Fibroblast of the aortic adventitia (primary cell): Measurements from ENCODE around the gene KLHL25. TPM values are rescaled to one million over a fixed set of nuclear protein-coding genes. Genes with fewer than 3 reads are reported as not detected.
A peak's percentile ranks its signal among the peaks of the same experiment; 100 is the strongest.

Experiments used
- DNase-seq: peaks from one replicate; pipeline ENCODE4 v3.0.0-alpha.2; 2010; ENCODE audit warnings: low read depth
- H3K4me3 ChIP-seq: 2 replicates; pipeline ENCODE4 v1.5.1; 2011; ENCODE audit warnings: low read depth, mild to moderate bottlenecking, control low read depth, low read length, moderate library complexity
- CTCF ChIP-seq: IDR thresholded peaks from 2 replicates; pipeline ENCODE4 v1.5.1; 2011; ENCODE audit warnings: mild to moderate bottlenecking, low read length, control low read depth, inconsistent platforms; ENCODE audit not compliant: insufficient read depth
- total RNA-seq: library from RNA; depleted of rRNA; stranded (reverse); fragments of >200 nt; gene quantifications from 2 replicates; pipeline ENCODE4 v1.2.3, GENCODE V29; 2012; ENCODE audit warnings: low replicate concordance

The KLHL25 gene
- total RNA-seq, 1 donor, result 2.3 TPM

- H3K4me3 ChIP-seq, result peak overlapping the region; percentile 78
- DNase-seq, result no peak
- TF ChIP-seq CTCF, result no peak
These were observed 1.7 kb downstream of the KLHL25 start for GRCh38 chr15:85792912-85793590.

DNA sequence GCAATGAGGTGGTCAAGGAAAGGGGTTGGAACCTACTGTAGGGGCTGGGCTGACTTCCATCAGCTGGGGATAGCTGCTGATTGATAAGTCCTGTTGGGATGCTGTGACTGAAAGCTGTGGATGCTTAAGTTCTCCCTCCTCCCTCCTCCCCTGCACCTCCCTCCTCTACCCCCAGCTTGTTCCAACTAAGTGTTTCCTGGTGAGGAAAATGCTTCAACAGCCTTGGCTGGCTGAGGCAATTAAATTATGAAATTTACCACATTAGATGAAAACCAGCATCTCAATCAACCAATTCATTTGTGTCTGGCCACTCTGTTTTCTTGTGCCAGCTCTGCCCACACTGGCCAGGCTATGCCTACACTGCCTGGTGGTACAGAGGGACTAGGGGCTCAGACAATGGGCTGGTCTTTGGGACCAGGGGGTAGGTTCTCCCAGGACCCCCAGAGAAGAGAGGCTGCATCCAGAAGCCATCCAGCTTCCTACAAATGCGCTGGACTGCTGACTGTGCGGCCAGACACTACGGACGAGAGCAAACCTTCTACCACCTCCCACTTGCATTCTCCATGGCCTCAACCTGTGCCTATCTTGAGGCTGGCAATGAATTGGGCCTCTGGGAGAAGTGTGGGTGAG lies 2.5 kb downstream of the KLHL25 start:
- no peak overlapping the region for H3K4me3 ChIP-seq
- DNase-seq, result no peak
- TF ChIP-seq CTCF, result no peak

DNA sequence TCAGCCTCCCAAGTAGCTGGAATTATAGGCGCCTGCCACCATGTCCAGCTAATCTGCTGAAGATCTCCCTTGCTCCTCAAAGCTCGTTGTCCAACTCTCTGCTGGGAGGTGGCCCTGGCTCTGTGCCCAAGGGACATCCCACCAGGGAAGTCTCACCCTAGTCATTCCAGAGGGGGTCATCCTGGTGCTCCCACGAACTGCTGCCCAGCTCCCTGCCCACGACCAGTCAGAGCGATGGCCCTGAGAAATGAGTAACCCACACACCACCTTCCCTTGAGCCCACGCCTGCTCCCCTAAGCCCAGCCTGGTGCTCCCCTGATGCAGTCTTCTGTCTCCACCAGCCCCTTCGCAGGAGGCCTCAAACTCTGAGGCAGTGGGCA lies 5.2 kb downstream of the KLHL25 start:
- DNase-seq, result no peak
- no peak for TF ChIP-seq CTCF
- no peak overlapping the region for H3K4me3 ChIP-seq

DNA sequence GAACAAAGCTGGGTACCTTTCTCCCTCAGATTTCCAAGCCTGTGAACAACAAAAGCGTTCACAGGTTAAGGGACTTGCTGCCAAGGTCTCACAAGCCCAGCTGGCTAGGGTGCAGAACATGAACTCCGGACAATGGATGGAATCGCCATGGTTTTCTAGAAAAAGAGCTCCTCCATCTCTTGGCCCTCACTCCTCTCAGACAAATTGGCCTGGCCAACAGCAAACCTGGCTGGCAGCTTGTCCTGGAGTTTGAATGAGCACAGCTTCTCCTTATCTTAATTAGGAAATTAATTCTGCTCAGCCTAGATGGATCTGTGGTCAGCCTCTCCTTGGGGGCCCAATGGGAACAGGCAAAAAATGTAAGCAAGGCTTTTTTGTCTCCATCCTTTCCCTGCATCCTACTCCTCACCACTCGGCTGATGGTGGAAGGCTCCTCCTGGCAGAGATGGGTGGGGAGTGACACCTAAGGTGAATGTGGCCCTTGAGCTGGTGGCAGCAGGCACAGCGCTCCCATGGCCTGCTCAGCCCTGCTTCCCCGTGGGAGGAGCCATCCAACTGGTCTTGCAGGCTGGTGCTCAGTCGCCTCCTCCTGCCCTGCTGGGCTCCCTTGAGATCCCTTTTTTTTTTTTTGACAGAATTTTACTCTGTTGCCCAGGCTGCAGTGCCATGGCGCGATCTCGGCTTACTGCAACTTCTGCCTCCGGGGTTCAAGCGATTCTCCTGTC lies 5.8 kb downstream of the KLHL25 start:
- H3K4me3 ChIP-seq, result no peak overlapping the region
- no peak for DNase-seq
- no peak for TF ChIP-seq CTCF

DNA sequence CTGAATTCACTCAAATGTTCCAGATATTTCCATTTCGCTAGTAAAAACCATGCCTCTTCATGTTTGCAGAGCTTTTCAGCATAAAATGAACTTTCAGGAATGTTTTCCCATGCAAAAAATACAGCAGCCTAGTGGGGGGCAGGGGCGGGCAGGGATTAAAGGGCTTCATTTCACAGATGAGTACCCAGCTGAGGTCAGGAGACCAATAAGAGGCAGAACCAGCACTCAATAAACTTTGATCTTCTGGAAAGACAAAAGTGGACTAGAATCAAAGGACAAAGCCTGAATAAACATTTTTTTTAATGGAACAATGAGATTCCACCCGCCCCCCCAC lies 8.0 kb downstream of the KLHL25 start:
- no peak for TF ChIP-seq CTCF
- DNase-seq, result no peak
- no peak overlapping the region for H3K4me3 ChIP-seq

GRCh38 chr15:85785887-85786780 lies 8.6 kb downstream of the KLHL25 start:
- no peak overlapping the region for H3K4me3 ChIP-seq
- DNase-seq, result peak; percentile 35
- no peak for TF ChIP-seq CTCF
